Pancreas (tissue), 10 donors: ENCODE data around the gene SPC25. TPM values are rescaled to one million over a fixed set of nuclear protein-coding genes. Genes with fewer than 3 reads are reported as not detected.
A peak's percentile ranks its signal among the peaks of the same experiment; 100 is the strongest.

Source experiments
- ATAC-seq, 4 donors: fragments of 200-7000 bp; cut with Tn5 transposase; one replicate each; pipeline versions ENCODE4 v1.8.0 to v1.9.1; 2020; ENCODE audit warnings: mild to moderate bottlenecking in 4 of 4, moderate library complexity in 4 of 4
- DNase-seq, 6 donors: peaks; one replicate each; pipeline ENCODE4 v3.0.0-alpha.2; 2020
- FAIRE-seq: peaks from 2 replicates; lab custom pipeline; 2012; peaks lifted over from hg19 to GRCh38; lab: Jason Lieb, UNC
- H3K27ac ChIP-seq, 4 donors: fragments of 200-600 bp; sonication (generic); 1 replicate in 3 of 4; 2 replicates in 1 of 4; pipeline versions ENCODE4 v1.5.0 to v1.8.0; 2020
- H3K27me3 ChIP-seq, 4 donors: fragments of 200-600 bp; one replicate each; pipeline ENCODE4 v1.8.0; 2021
- H3K36me3 ChIP-seq, 3 donors: fragments of 200-600 bp; sonication (generic) in 1 of 3; one replicate each; pipeline versions ENCODE4 v1.5.0 to v1.8.0; 2020 to 2021
- H3K4me1 ChIP-seq, 3 donors: fragments of 200-600 bp; one replicate each; pipeline ENCODE4 v1.8.0; 2021
- H3K4me3 ChIP-seq, 4 donors: fragments of 200-600 bp; sonication (generic) in 2 of 4; one replicate each; pipeline versions ENCODE4 v1.5.0 to v1.8.0; 2020 to 2021
- H3K9me3 ChIP-seq, 4 donors: fragments of 200-600 bp; one replicate each; pipeline ENCODE4 v1.8.0; 2021
- WGBS, 2 donors: extraction: QIAGEN DNeasy Blood & Tissue Kit; methylation state at CpG; one replicate each; pipeline ENCODE4 v1.1.7; 2013; 5-methylcytosine and 5-hydroxymethylcytosine counted together
- intact Hi-C, 3 donors: fragments of 100-400 bp; cut with DNase I; formaldehyde crosslinking; loops; one replicate each; pipeline versions ENCODE4 v1.11.1 to v1.14.2; 2022
- polyA plus RNA-seq, 2 donors: library from polyadenylated mRNA; stranded (reverse); fragments of 200-250 nt; gene quantifications; one replicate each; pipeline ENCODE4 v1.2.3, GENCODE V29; 2013
- total RNA-seq, 6 donors: library from RNA; stranded (reverse); fragmentation: NEBNext Ultra II Directional in 4 of 6; extraction: Animal tissue kit (Norgen Biotek cat#: 25700) in 4 of 6; gene quantifications; one replicate each; pipeline versions ENCODE4 v1.2.1 to v1.2.4, GENCODE V29; 2021 to 2023
- TF ChIP-seq, protein P1 (sequence below), 4 donors: fragments of 200-600 bp; sonication (generic) in 3 of 4; IDR thresholded peaks; one replicate each; pipeline versions ENCODE4 v1.5.0 to v1.8.0; 2021; ENCODE audit warnings: antibody characterized with exemption in 4 of 4
- donor health status: healthy with polysubstance abuse.
- donor health status: DM: no; HTN: no; CAD: no; lungs with moderate emphysema.
- donor health status: DM: no; HTN: no; CAD: no.
- donor health status: control.
- donor health status: control.
- donor health status: Bipolar disorder and iron deficiency.
- donor health status: DM: yes; HTN: yes; CAD: no.
- donor health status: DM: no; HTN: no; CAD: no.
- donor health status: DM: no; HTN: no; CAD: no.
- donor health status: DM: yes; HTN: yes; CAD: no.

SPC25 gene
- total and polyA plus RNA-seq, 8 donors: 0.14 to 4.2 (median 0.83) TPM

DNA sequence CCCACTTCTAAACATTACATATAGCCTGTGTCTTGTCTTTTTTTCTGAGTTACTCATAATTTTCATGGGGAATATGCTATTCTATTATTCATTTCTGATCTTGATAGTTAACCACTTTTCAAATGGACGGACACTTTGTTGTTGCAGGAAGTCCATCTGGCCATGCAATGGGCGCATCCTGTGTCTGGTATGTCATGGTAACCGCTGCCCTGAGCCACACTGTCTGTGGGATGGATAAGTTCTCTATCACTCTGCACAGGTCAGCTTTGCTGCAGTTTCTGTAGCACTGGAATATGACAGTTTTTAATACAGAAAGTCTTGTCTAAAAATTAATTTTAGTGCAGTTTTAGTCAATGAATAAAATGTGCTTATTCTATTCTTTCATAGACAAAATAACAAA, 14.1 kb upstream of the SPC25 start:
- TF ChIP-seq, protein P1, sequence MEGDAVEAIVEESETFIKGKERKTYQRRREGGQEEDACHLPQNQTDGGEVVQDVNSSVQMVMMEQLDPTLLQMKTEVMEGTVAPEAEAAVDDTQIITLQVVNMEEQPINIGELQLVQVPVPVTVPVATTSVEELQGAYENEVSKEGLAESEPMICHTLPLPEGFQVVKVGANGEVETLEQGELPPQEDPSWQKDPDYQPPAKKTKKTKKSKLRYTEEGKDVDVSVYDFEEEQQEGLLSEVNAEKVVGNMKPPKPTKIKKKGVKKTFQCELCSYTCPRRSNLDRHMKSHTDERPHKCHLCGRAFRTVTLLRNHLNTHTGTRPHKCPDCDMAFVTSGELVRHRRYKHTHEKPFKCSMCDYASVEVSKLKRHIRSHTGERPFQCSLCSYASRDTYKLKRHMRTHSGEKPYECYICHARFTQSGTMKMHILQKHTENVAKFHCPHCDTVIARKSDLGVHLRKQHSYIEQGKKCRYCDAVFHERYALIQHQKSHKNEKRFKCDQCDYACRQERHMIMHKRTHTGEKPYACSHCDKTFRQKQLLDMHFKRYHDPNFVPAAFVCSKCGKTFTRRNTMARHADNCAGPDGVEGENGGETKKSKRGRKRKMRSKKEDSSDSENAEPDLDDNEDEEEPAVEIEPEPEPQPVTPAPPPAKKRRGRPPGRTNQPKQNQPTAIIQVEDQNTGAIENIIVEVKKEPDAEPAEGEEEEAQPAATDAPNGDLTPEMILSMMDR (IDR thresholded peaks at IDR 0.05): no peak
- H3K4me3 ChIP-seq: no peak overlapping the region
- H3K9me3 ChIP-seq: no peaks in the 10 kb centered on the region
- H3K27me3 ChIP-seq: no peaks in the 10 kb centered on the region
- no peak for DNase-seq
- no peak for FAIRE-seq
- H3K4me1 ChIP-seq: no peaks in the 10 kb centered on the region
- H3K36me3 ChIP-seq: no peaks in the 10 kb centered on the region
- no peak for ATAC-seq
- H3K27ac ChIP-seq: no peak overlapping the region
- intact Hi-C loops: no loop called here
- 82 to 88% methylated on average over 3 of the region's 3 CpGs for WGBS, 2 donors

DNA sequence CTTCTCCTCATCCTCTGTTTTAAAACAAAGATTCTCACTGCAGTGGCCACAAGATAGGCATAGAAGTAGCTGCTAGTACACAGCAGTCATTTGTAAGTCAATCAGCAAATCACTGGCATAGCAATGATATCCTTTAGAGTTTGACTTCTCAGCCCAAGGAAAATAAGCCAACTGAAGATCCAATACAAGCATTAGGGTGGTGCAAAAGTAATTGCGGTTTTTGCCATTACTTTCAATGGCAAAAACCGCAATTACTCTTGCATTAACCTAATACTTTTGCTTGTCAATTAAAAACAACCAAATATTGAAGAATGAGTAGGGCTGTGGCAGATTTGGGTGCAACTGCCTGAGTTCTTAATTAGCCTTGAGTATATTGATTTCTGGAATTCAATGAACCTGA, 13.7 kb upstream of the SPC25 start:
- intact Hi-C loops: no loop called here
- no peaks in the 10 kb centered on the region for H3K4me1 ChIP-seq
- no peak for DNase-seq
- H3K27me3 ChIP-seq: no peaks in the 10 kb centered on the region
- H3K36me3 ChIP-seq: no peaks in the 10 kb centered on the region
- 75 to 83% methylated on average over 2 of the region's 2 CpGs for WGBS, 2 donors
- no peaks in the 10 kb centered on the region for H3K9me3 ChIP-seq
- H3K27ac ChIP-seq: no peak overlapping the region
- H3K4me3 ChIP-seq: no peak overlapping the region
- no peak for ATAC-seq
- TF ChIP-seq, protein P1 (IDR thresholded peaks at IDR 0.05): no peak
- no peak for FAIRE-seq

DNA sequence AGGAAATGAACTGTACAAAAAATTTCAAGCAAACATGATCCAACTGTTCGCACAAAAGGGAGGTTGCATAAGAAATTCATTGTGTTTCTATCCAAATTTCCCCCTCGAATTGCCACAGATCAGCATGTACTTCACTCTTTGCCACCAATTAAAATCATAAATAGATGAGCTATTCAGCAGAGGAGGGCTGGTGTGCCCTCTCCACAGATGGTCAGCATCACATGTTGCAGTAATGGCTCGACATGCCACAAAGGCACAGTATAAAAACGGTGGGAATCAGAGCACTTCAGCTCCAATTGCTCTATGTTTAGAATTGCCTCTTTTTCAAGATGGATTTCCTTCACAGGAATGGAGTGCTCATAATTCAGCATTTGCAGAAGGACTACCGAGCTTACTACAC, 10.8 kb upstream of the SPC25 start, which contains the start of gene G6PC2:
G6PC2 (plus strand) TSS at position 289 of the 400 bp plus-strand sequence; CDS start at position 330, 41 bp downstream.
- ATAC-seq (peak in 2 of 4 donors; percentile 82 to 83), FAIRE-seq (no peak), DNase-seq (no peak)
- Histone ChIP-seq H3K9me3 (no peaks in the 10 kb centered on the region), H3K36me3 (no peaks in the 10 kb centered on the region), H3K4me1 (no peaks in the 10 kb centered on the region), H3K4me3 (no peak within 1 kb of the TSS), H3K27ac (no peak within 1 kb of the TSS), H3K27me3 (no peaks in the 10 kb centered on the region)
- intact Hi-C loops: no loop called here
- 61 to 70% methylated on average over 5 of the region's 5 CpGs for WGBS, 2 donors
- TF ChIP-seq, protein P1 (IDR thresholded peaks at IDR 0.05): no peak

DNA sequence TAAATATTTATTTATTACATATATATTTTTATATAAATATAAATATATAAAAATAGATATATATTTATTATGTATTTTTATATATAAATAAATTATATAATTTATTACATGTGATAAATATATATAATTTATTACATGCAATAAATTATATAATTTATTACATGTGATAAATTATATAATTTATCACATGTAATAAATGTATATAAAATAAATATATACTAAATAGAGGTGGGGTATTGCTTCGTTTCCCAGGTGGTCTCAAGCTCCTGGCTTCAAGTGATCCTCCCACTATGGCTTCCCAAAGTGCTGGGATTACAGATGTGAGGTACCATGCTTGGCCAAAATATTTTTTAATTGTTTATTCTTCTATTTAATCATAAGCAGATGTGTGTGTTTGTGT, 7.2 kb upstream of the SPC25 start:
- intact Hi-C loops: no loop called here
- Histone ChIP-seq H3K27me3 (no peaks in the 10 kb centered on the region), H3K9me3 (no peaks in the 10 kb centered on the region), H3K4me1 (no peaks in the 10 kb centered on the region), H3K36me3 (no peaks in the 10 kb centered on the region), H3K4me3 (no peak overlapping the region), H3K27ac (no peak overlapping the region)
- TF ChIP-seq, protein P1 (IDR thresholded peaks at IDR 0.05): no peak
- FAIRE-seq (peak; percentile 99), ATAC-seq (no peak), DNase-seq (no peak)
- 48 to 54% methylated on average over 1 of the region's 1 CpG for WGBS, 2 donors

DNA sequence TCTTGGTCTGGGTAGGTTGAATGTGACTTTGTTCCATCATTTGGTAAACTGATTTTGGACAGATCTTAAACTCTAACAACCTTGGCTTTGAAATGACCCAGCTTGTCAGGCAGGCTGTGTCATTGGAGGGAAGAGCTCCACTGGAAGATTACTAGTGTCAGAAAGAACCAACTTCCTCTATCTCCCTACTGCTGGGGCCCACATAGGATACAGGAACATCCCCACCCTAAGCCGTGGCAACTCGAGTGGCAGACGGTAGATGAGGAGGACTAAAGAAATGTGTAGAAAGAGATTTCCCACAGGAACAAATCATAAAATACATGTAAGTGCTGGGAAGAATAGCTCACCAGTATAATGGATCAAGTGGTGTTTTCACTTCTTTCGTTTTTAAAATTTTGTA, 6.6 kb upstream of the SPC25 start:
- DNase-seq: no peak
- H3K27ac ChIP-seq: no peak overlapping the region
- H3K36me3 ChIP-seq: no peaks in the 10 kb centered on the region
- H3K27me3 ChIP-seq: no peaks in the 10 kb centered on the region
- intact Hi-C loops: no loop called here
- ATAC-seq: no peak
- TF ChIP-seq, protein P1 (IDR thresholded peaks at IDR 0.05): no peak
- H3K4me1 ChIP-seq: no peaks in the 10 kb centered on the region
- WGBS, 2 donors: 60 to 82% methylated on average over 4 of the region's 4 CpGs
- H3K9me3 ChIP-seq: no peaks in the 10 kb centered on the region
- FAIRE-seq: no peak
- H3K4me3 ChIP-seq: no peak overlapping the region
